Esophagus squamous epithelium (tissue), 5 donors: Measurements from ENCODE around the gene RNF112. TPM values are rescaled to one million over a fixed set of nuclear protein-coding genes. Genes with fewer than 3 reads are reported as not detected.

ENCODE experiments used
- DNase-seq: peaks from one replicate; lab custom pipeline; 2025; lab: John Stamatoyannopoulos, UW
- H3K27ac ChIP-seq, 4 donors: fragments of 200-600 bp; sonication (generic); one replicate each; pipeline ENCODE4 v1.5.1; 2016 to 2019; ENCODE audit warnings: mild to moderate bottlenecking in 1 of 4
- H3K27me3 ChIP-seq, 4 donors: fragments of 200-600 bp; sonication (generic); 1 replicate in 3 of 4; 2 replicates in 1 of 4; pipeline versions ENCODE4 v1.5.1 to v1.6.0; 2017 to 2021; ENCODE audit warnings: antibody characterized with exemption in 1 of 4
- H3K36me3 ChIP-seq, 3 donors: fragments of 200-600 bp; sonication (generic); one replicate each; pipeline ENCODE4 v1.5.1; 2016 to 2019
- H3K4me1 ChIP-seq, 3 donors: fragments of 200-600 bp; sonication (generic); one replicate each; pipeline ENCODE4 v1.5.1; 2017 to 2019
- H3K4me3 ChIP-seq, 4 donors: fragments of 200-600 bp; sonication (generic); 1 replicate in 3 of 4; 2 replicates in 1 of 4; pipeline ENCODE4 v1.5.1; 2016 to 2019; ENCODE audit warnings: mild to moderate bottlenecking in 2 of 4, moderate library complexity in 1 of 4
- H3K9me3 ChIP-seq, 3 donors: fragments of 200-600 bp; sonication (generic); one replicate each; pipeline ENCODE4 v1.5.1; 2016 to 2019
- CTCF ChIP-seq, 6 experiments: fragments of 450-650 bp in 4 of 6; fragments of 200-600 bp in 2 of 6; sonication (generic) in 2 of 6; IDR thresholded peaks; one replicate each; pipeline ENCODE4 v1.5.1; 2016 to 2019; ENCODE audit warnings: antibody characterized with exemption in 6 of 6, mild to moderate bottlenecking in 4 of 6, moderate library complexity in 4 of 6
- POLR2A ChIP-seq, 4 donors: fragments of 450-650 bp; IDR thresholded peaks; one replicate each; pipeline ENCODE4 v1.6.1; 2017; ENCODE audit warnings: antibody characterized with exemption in 4 of 4, mild to moderate bottlenecking in 4 of 4, moderate library complexity in 3 of 4
- WGBS, 2 donors: methylation state at CpG; one replicate each; pipeline ENCODE4 v1.1.5; 2018; 5-methylcytosine and 5-hydroxymethylcytosine counted together
- intact Hi-C: fragments of 100-400 bp; cut with DNase I; formaldehyde crosslinking; loops from one replicate; pipeline ENCODE4 v1.15.0; 2022
- total RNA-seq, 4 donors: library from RNA; depleted of rRNA; stranded (reverse); fragments of >200 nt; gene quantifications; one replicate each; pipeline ENCODE4 v1.1.0, GENCODE V29; 2016
- donor health status: DM: yes; HTN: yes; CAD: no.

Gene RNF112
- 1 to 10 TPM in 1 of 4 donors, under 1 TPM in 2, not detected in 1; 0.45 to 1.5 (median 0.92) TPM for total RNA-seq

- DNase-seq, result no peak
- H3K27ac ChIP-seq, result no peak within 1 kb of the TSS
- 62 to 63% methylated on average over 20 to 22 of the region's 23 CpGs for WGBS, 2 donors
Observed at GRCh38 chr17:19410875-19411620, at the start of gene RNF112. RNF112 (plus strand) TSS chr17:19411232; CDS start chr17:19411409, 177 bp downstream.

GRCh38 chr17:19361326-19361725, 49.7 kb upstream of the RNF112 start:
- Histone ChIP-seq H3K36me3 (peaks cover 0 to 10% (median 0%) of the 10 kb centered on the region in 3 donors), H3K4me3 (no peak overlapping the region), H3K27ac (peak overlapping the region in 1 of 4 donors; percentile 93), H3K27me3 (no peaks in the 10 kb centered on the region), H3K9me3 (no peaks in the 10 kb centered on the region), H3K4me1 (peaks cover 10 to 40% (median 14%) of the 10 kb centered on the region in 3 donors)
- intact Hi-C loops, result loop anchor here (5.0 to 10.0 kb wide), 2 partner anchors 86 to 403 kb away; no protein-coding TSS in a partner anchor
- WGBS, 2 donors, result 67 to 83% methylated on average over 6 of the region's 6 CpGs
- TF ChIP-seq POLR2A (IDR thresholded peaks at IDR 0.05), result no peak
- TF ChIP-seq CTCF (IDR thresholded peaks at IDR 0.05), result no peak
- DNase-seq, result no peak

More at GRCh38 chr17:19410875-19411620, at the start of gene RNF112:
- intact Hi-C loops, result no loop called here
- TF ChIP-seq CTCF (IDR thresholded peaks at IDR 0.05), result no peak
- no peak for TF ChIP-seq POLR2A (IDR thresholded peaks at IDR 0.05)
- H3K4me1 ChIP-seq, result peaks cover 0 to 25% (median 8%) of the 10 kb centered on the region in 3 donors
- peak within 1 kb of the TSS in 2 of 4 donors; percentile 29 to 49 for H3K4me3 ChIP-seq
- H3K9me3 ChIP-seq, result no peaks in the 10 kb centered on the region
- H3K36me3 ChIP-seq, result no peaks in the 10 kb centered on the region
- H3K27me3 ChIP-seq, result peaks cover 0 to 17% (median 0%) of the 10 kb centered on the region in 4 donors

- 12 to 16% methylated on average over 13 to 16 of the region's 16 CpGs for whole genome bisulfite sequencing, 2 donors
- no peak for DNase-seq
- intact Hi-C loops, result loop anchor here (5.0 to 10.0 kb wide), 2 partner anchors 85 to 403 kb away; no protein-coding TSS in a partner anchor
Observed at GRCh38 chr17:19361944-19362276, 49.1 kb upstream of the RNF112 start.

GRCh38 chr17:19362277-19363113, 48.5 kb upstream of the RNF112 start, which contains the start of gene B9D1:
B9D1 (minus strand) TSS chr17:19362723; CDS start chr17:19362569, 154 bp downstream.
- 0% methylated on average over 2 of the region's 83 CpGs for WGBS, 2 donors
- H3K27ac ChIP-seq, result peak within 1 kb of the TSS; percentile 78 to 93 (median 89)
- H3K4me1 ChIP-seq, result peaks cover 10 to 35% (median 14%) of the 10 kb centered on the region in 3 donors
- peak within 1 kb of the TSS; percentile 43 to 85 (median 73) for H3K4me3 ChIP-seq
- H3K9me3 ChIP-seq, result no peaks in the 10 kb centered on the region
- peaks cover 0 to 6% (median 0%) of the 10 kb centered on the region in 3 donors for H3K36me3 ChIP-seq
- H3K27me3 ChIP-seq, result no peaks in the 10 kb centered on the region
- intact Hi-C loops, result loop anchor here (5.0 to 10.0 kb wide), 2 partner anchors 85 to 402 kb away; no protein-coding TSS in a partner anchor
- TF ChIP-seq CTCF (IDR thresholded peaks at IDR 0.05) (peak; percentile 97 to 99 (median 98)), POLR2A (IDR thresholded peaks at IDR 0.05) (peak in 1 of 4 donors; percentile 37)
- peak; percentile 59 for DNase-seq

More at GRCh38 chr17:19361944-19362276, 49.1 kb upstream of the RNF112 start:
- Histone ChIP-seq H3K4me1 (peaks cover 10 to 40% (median 14%) of the 10 kb centered on the region in 3 donors), H3K27ac (peak overlapping the region; percentile 78 to 93 (median 89)), H3K9me3 (no peaks in the 10 kb centered on the region), H3K27me3 (no peaks in the 10 kb centered on the region), H3K4me3 (peak overlapping the region; percentile 43 to 85 (median 73)), H3K36me3 (peaks cover 0 to 10% (median 0%) of the 10 kb centered on the region in 3 donors)
- no peak for TF ChIP-seq POLR2A (IDR thresholded peaks at IDR 0.05)
- TF ChIP-seq CTCF (IDR thresholded peaks at IDR 0.05), result no peak
